A549 (cell line): Measurements from ENCODE around the gene GMCL2. TPM values are rescaled to one million over a fixed set of nuclear protein-coding genes. Genes with fewer than 3 reads are reported as not detected.

ENCODE experiments used
- ATAC-seq, 2 experiments: fragments of 200-7000 bp in 1 of 2; fragments of >200 bp in 1 of 2; cut with Nextera tagmentation in 1 of 2; cut with Tn5 transposase in 1 of 2; 3 replicates each; pipeline versions ENCODE4 v1.8.0 to v1.9.1; 2018 to 2020; ENCODE audit warnings: mild to moderate bottlenecking in 1 of 2, moderate library complexity in 1 of 2
- CTCF ChIA-PET: fragments of 300-600 bp; sonication (Branson Sonifier 250); formaldehyde crosslinking; extraction: SDS; loops from one replicate; lab custom pipeline; 2021; ENCODE audit warnings: antibody characterized with exemption, inconsistent platforms; lab: Yijun Ruan, JAX
- POLR2A ChIA-PET: fragments of 350-600 bp; formaldehyde crosslinking; extraction: SDS; loops from one replicate; lab custom pipeline; 2021; ENCODE audit warnings: antibody characterized with exemption, inconsistent platforms; lab: Yijun Ruan, JAX
- DNase-seq, 2 experiments: peaks; one replicate each; pipeline versions ENCODE4 v3.0.0 to v3.0.0-alpha.2; 2011 to 2016; ENCODE audit warnings: low read depth in 1 of 2, low spot score in 1 of 2
- FAIRE-seq: peaks from 2 replicates; lab custom pipeline; 2011; peaks lifted over from hg19 to GRCh38; lab: Jason Lieb, UNC
- H3K27ac ChIP-seq, 2 experiments: fragments of >200 bp; sonication (Bioruptor Twin); formaldehyde crosslinking; 3 replicates each; pipeline ENCODE4 v1.5.1; 2016 to 2017
- H3K4me1 ChIP-seq: fragments of >200 bp; sonication (Bioruptor Twin); formaldehyde crosslinking; 3 replicates; pipeline ENCODE4 v1.6.1; 2016
- H3K4me2 ChIP-seq: fragments of >200 bp; sonication (Bioruptor Twin); formaldehyde crosslinking; 3 replicates; pipeline ENCODE4 v1.6.1; 2016
- H3K4me3 ChIP-seq: fragments of >200 bp; sonication (Bioruptor Twin); formaldehyde crosslinking; 3 replicates; pipeline ENCODE4 v1.5.1; 2016
- H3K9me3 ChIP-seq: fragments of >200 bp; sonication (Bioruptor Twin); formaldehyde crosslinking; 3 replicates; pipeline ENCODE4 v1.6.1; 2016
- CEBPB ChIP-seq, 2 experiments: fragments of >200 bp in 1 of 2; sonication (Bioruptor Twin) in 1 of 2; formaldehyde crosslinking in 1 of 2; IDR thresholded peaks; 2 replicates each; pipeline ENCODE4 v1.6.1; 2012 to 2016
- CHD4 ChIP-seq: fragments of 200-600 bp; sonication (generic); IDR thresholded peaks from 2 replicates; pipeline ENCODE4 v1.6.1; 2016; ENCODE audit warnings: antibody characterized with exemption, mild to moderate bottlenecking, borderline replicate concordance
- FOXS1 ChIP-seq: fragments of 250-450 bp; sonication (Bioruptor Pico); IDR thresholded peaks from 2 replicates; pipeline ENCODE4 v1.5.0; 2020; ENCODE audit warnings: mild to moderate bottlenecking, moderate library complexity
- GATA3 ChIP-seq: IDR thresholded peaks from 2 replicates; pipeline ENCODE4 v1.6.1; 2012; ENCODE audit warnings: borderline replicate concordance
- HDAC2 ChIP-seq: fragments of 200-600 bp; sonication (generic); IDR thresholded peaks from 2 replicates; pipeline ENCODE4 v1.6.1; 2016
- JUN ChIP-seq, 2 experiments: fragments of >200 bp; sonication (Bioruptor Twin); formaldehyde crosslinking; IDR thresholded peaks; 2 replicates in 1 of 2; 3 replicates in 1 of 2; pipeline ENCODE4 v1.6.1; 2016 to 2017
- KDM5A ChIP-seq: fragments of 200-600 bp; sonication (generic); IDR thresholded peaks from 2 replicates; pipeline ENCODE4 v1.6.1; 2016; ENCODE audit warnings: antibody characterized with exemption, mild to moderate bottlenecking
- MAZ ChIP-seq: fragments of 150-350 bp; IDR thresholded peaks from 2 replicates; pipeline ENCODE4 v1.6.1; 2014; ENCODE audit warnings: antibody characterized with exemption, low read depth, low read length, borderline replicate concordance
- MYC ChIP-seq: IDR thresholded peaks from 2 replicates; pipeline ENCODE4 v1.6.1; 2012; ENCODE audit warnings: mild to moderate bottlenecking, inconsistent platforms, low read length, improper control_type of control experiment, borderline replicate concordance
- PBX3 ChIP-seq: IDR thresholded peaks from 2 replicates; pipeline ENCODE4 v1.6.1; 2012
- PHF8 ChIP-seq: fragments of 200-600 bp; sonication (generic); IDR thresholded peaks from 2 replicates; pipeline ENCODE4 v1.6.1; 2016; ENCODE audit warnings: low read depth, mild to moderate bottlenecking, antibody characterized with exemption, moderate library complexity, borderline replicate concordance
- POLR2A ChIP-seq: IDR thresholded peaks from 2 replicates; pipeline ENCODE4 v1.6.1; 2012; ENCODE audit warnings: mild to moderate bottlenecking, low read length
- POLR2AphosphoS2 ChIP-seq: conservative IDR thresholded peaks from 2 replicates; pipeline ENCODE4 v1.6.1; 2012; ENCODE audit warnings: low read length, improper control_type of control experiment, inconsistent platforms
- RFX5 ChIP-seq: fragments of 450-650 bp; IDR thresholded peaks from 2 replicates; pipeline ENCODE4 v1.7.1; 2014; ENCODE audit warnings: antibody characterized with exemption, mild to moderate bottlenecking, moderate library complexity
- TP53 ChIP-seq: fragments of 250-450 bp; sonication (Bioruptor Pico); IDR thresholded peaks from 2 replicates; pipeline ENCODE4 v1.5.0; 2021; ENCODE audit warnings: mild to moderate bottlenecking, moderate library complexity
- ZNF302 ChIP-seq: fragments of 250-450 bp; sonication (Bioruptor Pico); IDR thresholded peaks from 2 replicates; pipeline ENCODE4 v1.9.0; 2021; ENCODE audit warnings: inconsistent platforms, mild to moderate bottlenecking, moderate library complexity
- WGBS: methylation state at CpG from one replicate; pipeline ENCODE4 v1.1.6; 2017; ENCODE audit errors: missing lambda C conversion rate; 5-methylcytosine and 5-hydroxymethylcytosine counted together
- polyA plus RNA-seq, 4 experiments: library from polyadenylated mRNA; depleted of rRNA in 3 of 4; stranded (reverse); fragments of >200 nt; fragmentation: RNase III in 1 of 4; extraction: RNeasy Plus Mini Kit Qiagen cat#74134 plus additional on column Dnase treatment in 1 of 4; gene quantifications; 2 replicates in 3 of 4; 3 replicates in 1 of 4; pipeline ENCODE4 v1.2.3, GENCODE V29; 2011 to 2017
- TF ChIP-seq, protein P1 (sequence below): IDR thresholded peaks from 2 replicates; pipeline ENCODE4 v1.6.1; 2012; ENCODE audit warnings: low read depth, borderline replicate concordance
- TF ChIP-seq, protein P2 (sequence below): IDR thresholded peaks from 2 replicates; pipeline ENCODE4 v1.6.1; 2012
- TF ChIP-seq, protein P3 (sequence below): fragments of >200 bp; sonication (Bioruptor Twin); formaldehyde crosslinking; IDR thresholded peaks from 3 replicates; pipeline ENCODE4 v1.6.1; 2016
- TF ChIP-seq, protein P4 (sequence below): fragments of 450-650 bp; IDR thresholded peaks from 2 replicates; pipeline ENCODE4 v1.6.1; 2014; ENCODE audit warnings: antibody characterized with exemption
- TF ChIP-seq, protein P5 (sequence below): fragments of 150-350 bp; IDR thresholded peaks from 2 replicates; pipeline ENCODE4 v1.6.1; 2014; ENCODE audit warnings: low read depth, mild to moderate bottlenecking, low read length

GMCL2 gene
- polyA plus RNA-seq, 2 of the 4 experiments (the other 2 are of a cell fraction): not detected

DNA sequence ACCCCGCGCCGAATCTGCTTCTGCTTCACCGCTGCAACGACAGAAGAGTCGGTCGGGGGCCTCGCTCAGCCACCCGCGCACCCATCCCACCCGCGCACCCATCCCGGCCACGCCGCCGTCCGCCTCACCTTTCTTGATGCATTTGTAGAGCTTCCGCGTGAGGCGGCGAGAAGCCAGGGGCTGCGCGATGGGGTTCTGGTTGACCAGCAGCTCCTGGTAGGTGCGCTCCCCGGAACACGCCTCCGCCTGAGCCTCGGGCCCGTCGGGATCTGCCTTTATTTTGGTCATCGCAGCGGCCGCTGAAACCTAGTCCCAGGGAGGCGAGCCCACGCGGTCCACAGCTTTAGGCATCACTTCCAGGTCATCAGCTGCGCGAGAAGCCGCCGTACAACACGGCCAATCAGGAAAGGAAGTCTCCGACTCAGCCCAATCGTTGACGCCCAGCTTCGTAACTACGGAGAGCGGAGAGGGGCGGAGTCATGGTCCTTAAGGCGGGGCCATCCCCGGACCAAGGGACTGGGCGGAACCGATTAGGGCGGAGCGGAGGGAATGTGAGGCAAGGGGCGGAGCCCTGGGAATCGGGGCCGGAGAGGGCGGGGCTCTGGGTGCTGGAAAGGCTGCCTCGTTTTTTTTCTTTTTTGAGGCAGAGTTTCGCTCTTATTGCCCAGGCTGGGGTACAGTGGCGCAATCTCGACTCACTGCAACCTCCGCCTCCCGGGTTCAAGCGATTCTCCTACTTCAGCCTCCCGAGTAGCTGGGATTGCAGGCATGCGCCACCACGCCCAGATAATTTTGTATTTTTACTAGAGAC is 33.4 kb downstream of the GMCL2 start, which contains the start of gene NHP2:
NHP2 (minus strand) TSS at position 356 of the 811 bp plus-strand sequence; CDS start at position 288, 68 bp downstream.
- H3K4me3 ChIP-seq: peak within 1 kb of the TSS; percentile 94
- no peaks in the 10 kb centered on the region for H3K9me3 ChIP-seq
- POLR2A ChIA-PET: interaction anchor here (0.9 to 2.3 kb wide), 5 partner anchors 10 to 51 kb away, joined by 3 to 16 read pairs (median 4); partner anchors contain the start of gene HNRNPAB
- H3K4me2 ChIP-seq: peak within 1 kb of the TSS; percentile 99
- peak; percentile 97 for ATAC-seq
- peak within 1 kb of the TSS; percentile 85 to 88 for H3K27ac ChIP-seq
- WGBS: 2% methylated on average over 43 of the region's 68 CpGs
- peaks cover 13% of the 10 kb centered on the region for H3K4me1 ChIP-seq
- CTCF ChIA-PET: interaction anchor here (0.7 to 12.1 kb wide), 8 partner anchors 10 to 843 kb away, joined by 3 to 110 read pairs (median 6); no protein-coding TSS in a partner anchor
- DNase-seq: peak; percentile 95 to 98
- FAIRE-seq: peak; percentile 97
- TF ChIP-seq PHF8: peak; percentile 56; the same call in 1 of the 2 replicates
- TF ChIP-seq GATA3: 0 out of 2 replicates have a peak, but pooled peaks have one; percentile 25
- no peak for TF ChIP-seq MAZ
- TF ChIP-seq, protein P1, sequence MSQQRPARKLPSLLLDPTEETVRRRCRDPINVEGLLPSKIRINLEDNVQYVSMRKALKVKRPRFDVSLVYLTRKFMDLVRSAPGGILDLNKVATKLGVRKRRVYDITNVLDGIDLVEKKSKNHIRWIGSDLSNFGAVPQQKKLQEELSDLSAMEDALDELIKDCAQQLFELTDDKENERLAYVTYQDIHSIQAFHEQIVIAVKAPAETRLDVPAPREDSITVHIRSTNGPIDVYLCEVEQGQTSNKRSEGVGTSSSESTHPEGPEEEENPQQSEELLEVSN: 0 out of 2 replicates have a peak, but pooled peaks have one; percentile 17
- TF ChIP-seq FOXS1 (CRISPR knock-in tag): no peak
- TF ChIP-seq CEBPB (IDR thresholded peaks at IDR 0.05): peak in 1 of 2 experiments; percentile 23; a peak in 1 of 4 replicates
- TF ChIP-seq, protein P2, sequence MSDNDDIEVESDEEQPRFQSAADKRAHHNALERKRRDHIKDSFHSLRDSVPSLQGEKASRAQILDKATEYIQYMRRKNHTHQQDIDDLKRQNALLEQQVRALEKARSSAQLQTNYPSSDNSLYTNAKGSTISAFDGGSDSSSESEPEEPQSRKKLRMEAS: peak; percentile 98
- TF ChIP-seq POLR2A: peak; percentile 46
- no peak for TF ChIP-seq ZNF302
- peak; percentile 88 for TF ChIP-seq KDM5A
- TF ChIP-seq, protein P3, sequence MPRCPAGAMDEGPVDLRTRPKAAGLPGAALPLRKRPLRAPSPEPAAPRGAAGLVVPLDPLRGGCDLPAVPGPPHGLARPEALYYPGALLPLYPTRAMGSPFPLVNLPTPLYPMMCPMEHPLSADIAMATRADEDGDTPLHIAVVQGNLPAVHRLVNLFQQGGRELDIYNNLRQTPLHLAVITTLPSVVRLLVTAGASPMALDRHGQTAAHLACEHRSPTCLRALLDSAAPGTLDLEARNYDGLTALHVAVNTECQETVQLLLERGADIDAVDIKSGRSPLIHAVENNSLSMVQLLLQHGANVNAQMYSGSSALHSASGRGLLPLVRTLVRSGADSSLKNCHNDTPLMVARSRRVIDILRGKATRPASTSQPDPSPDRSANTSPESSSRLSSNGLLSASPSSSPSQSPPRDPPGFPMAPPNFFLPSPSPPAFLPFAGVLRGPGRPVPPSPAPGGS: 0 out of 3 replicates have a peak, but pooled peaks have one; percentile 65
- TF ChIP-seq, protein P4, sequence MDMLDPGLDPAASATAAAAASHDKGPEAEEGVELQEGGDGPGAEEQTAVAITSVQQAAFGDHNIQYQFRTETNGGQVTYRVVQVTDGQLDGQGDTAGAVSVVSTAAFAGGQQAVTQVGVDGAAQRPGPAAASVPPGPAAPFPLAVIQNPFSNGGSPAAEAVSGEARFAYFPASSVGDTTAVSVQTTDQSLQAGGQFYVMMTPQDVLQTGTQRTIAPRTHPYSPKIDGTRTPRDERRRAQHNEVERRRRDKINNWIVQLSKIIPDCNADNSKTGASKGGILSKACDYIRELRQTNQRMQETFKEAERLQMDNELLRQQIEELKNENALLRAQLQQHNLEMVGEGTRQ: 0 out of 2 replicates have a peak, but pooled peaks have one; percentile 34
- TF ChIP-seq CHD4: no peak
- peak; percentile 61 for TF ChIP-seq PBX3
- peak; percentile 93 for TF ChIP-seq MYC
- TF ChIP-seq RFX5: peak; percentile 63; the same call in 1 of the 2 replicates
- peak; percentile 58 to 78; a peak in 4 of 5 replicates for TF ChIP-seq JUN (IDR thresholded peaks at IDR 0.05)

GRCh38 chr5:178152491-178153444 is 34.4 kb downstream of the GMCL2 start:
- no peak for DNase-seq

More at GRCh38 chr5:178152491-178153444, 34.4 kb downstream of the GMCL2 start:
- TF ChIP-seq POLR2AphosphoS2 (no peak), CHD4 (no peak), JUN (IDR thresholded peaks at IDR 0.05) (no peak), PBX3 (no peak), HDAC2 (no peak), TP53 (CRISPR knock-in tag) (no peak)
- TF ChIP-seq, protein P5, sequence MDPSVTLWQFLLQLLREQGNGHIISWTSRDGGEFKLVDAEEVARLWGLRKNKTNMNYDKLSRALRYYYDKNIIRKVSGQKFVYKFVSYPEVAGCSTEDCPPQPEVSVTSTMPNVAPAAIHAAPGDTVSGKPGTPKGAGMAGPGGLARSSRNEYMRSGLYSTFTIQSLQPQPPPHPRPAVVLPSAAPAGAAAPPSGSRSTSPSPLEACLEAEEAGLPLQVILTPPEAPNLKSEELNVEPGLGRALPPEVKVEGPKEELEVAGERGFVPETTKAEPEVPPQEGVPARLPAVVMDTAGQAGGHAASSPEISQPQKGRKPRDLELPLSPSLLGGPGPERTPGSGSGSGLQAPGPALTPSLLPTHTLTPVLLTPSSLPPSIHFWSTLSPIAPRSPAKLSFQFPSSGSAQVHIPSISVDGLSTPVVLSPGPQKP: no peak
- TF ChIP-seq, all 56 proteins: peak for 0
- FAIRE-seq (no peak), ATAC-seq (no peak)
- POLR2A ChIA-PET: interaction anchor here (1.3 to 2.3 kb wide), 2 partner anchors 36 to 52 kb away, joined by 3 to 16 read pairs; partner anchors contain the start of gene HNRNPAB
- peak overlapping the region; percentile 99 for H3K4me2 ChIP-seq
- CTCF ChIA-PET: interaction anchor here (0.7 to 12.1 kb wide), 9 partner anchors 9 to 842 kb away, joined by 3 to 110 read pairs (median 5); no protein-coding TSS in a partner anchor
- H3K9me3 ChIP-seq: no peaks in the 10 kb centered on the region
- H3K4me1 ChIP-seq: peaks cover 13% of the 10 kb centered on the region
- peak overlapping the region; percentile 94 for H3K4me3 ChIP-seq
- WGBS: 54% methylated on average over 31 of the region's 31 CpGs
- H3K27ac ChIP-seq: peak overlapping the region; percentile 85 to 88
